T47D (cell line): ENCODE data around the gene TM7SF2.
"Not testable (repeated sequence)": the region's sequence is repeated elsewhere in the genome, so short reads cannot be mapped to it uniquely, and the experiment has no call there.

Experiments
- DNase-seq, 2 experiments: peaks; one replicate each; pipeline versions ENCODE4 v3.0.0 to v3.0.0-alpha.2; 2011 to 2012; ENCODE audit warnings: low read depth in 1 of 2, low spot score in 1 of 2
- JUND ChIP-seq: IDR thresholded peaks from 2 replicates; pipeline ENCODE4 v1.6.1; 2012; ENCODE audit warnings: low read depth
- in situ Hi-C: cut with HindIII; loops from 2 replicates; pipeline ENCODE4 v1.10.0; 2016; ENCODE audit warnings: low sequenced_read_pairs, low pct_unique_long_range_greater_than_20kb

TM7SF2 gene

DNA sequence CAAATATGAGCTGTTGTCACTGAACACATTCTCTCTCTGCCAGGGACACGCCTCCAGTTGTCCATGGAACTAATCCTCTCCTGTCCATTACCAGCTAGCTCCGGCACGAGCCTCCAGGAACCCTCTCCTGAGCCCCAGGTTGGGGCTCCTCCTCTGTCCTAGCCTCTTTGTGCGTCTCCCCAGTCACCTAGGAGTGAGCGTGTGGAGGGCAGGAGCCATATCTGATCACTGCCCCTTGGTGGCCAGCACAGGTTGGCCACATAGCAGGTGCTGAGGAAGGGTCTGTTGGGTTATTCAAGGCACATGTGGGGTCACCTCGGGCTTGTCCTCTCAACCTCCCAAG is 20.2 kb downstream of the TM7SF2 start:
- in situ Hi-C loops: no loop called here
- TF ChIP-seq JUND: no peak
- no peak for DNase-seq

DNA sequence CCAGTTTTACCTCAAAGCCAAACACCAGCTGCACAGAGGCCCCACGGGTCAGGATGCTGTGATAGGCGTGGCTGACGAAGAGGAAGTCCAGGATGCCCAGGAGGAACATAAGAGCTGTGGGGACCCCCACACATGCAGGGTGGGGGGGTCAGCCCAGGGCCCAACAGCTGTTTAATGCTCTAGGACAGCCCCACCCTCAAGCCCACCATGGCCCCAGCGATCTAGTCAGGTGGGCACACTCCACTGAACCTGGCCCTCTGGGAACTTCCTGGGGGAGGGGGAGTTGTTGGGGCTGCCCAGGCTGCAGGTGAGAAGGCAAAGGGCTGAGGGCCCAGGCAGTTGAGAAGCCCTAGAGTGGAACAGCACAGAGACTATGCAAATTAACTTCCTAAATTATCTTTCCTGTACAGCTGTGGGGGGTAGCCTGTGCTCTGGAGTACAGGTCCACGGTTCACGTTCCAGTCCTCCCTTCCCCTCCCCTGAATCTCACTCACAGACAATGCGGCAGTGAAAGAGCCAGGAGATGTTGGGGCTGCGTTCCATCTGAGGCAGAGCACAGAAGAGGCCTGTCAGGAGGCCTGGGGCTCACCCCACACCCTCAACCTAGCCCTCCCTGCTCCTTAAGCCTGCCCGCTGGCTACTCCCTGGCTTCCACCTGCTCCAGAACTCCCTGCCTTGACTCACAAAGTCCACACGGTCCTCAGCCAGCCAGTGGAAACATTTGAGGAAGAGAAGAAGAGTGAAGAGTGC is 20.7 kb downstream of the TM7SF2 start:
- no peak for TF ChIP-seq JUND
- in situ Hi-C loops: no loop called here
- DNase-seq: no peak

DNA sequence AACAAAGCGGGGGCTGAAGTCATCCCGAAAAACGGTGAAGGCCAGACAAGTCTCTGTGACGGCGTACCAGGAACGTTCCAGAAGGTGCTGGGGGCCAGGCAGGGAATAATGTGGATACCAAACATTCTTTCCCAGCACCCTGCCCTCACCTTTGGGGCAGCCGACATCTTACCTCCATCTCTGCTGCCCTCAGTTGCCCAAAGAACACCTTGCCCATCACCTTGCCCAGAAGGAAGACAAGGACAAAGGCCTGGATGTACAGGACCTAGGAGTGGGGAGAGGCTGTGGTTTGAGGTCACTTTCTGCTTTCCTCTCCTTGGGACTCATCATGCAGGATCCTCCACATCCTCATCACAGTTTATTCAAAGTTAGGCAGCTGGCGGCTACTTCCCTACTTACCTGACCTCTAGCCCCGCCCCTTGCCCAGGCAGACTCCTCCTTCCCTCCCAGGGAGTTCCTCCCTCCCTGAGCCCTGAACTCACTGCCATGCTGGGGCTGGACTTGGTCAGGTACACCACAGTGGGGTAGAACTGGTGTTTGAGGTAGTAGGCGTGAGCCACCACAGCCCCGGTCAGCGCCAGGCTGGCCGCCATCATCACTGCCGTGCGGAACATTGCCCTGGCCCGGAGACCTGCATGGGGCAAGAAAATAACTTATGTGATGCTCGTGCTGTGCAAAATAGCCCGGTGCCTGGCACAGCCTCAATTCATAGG is 21.5 kb downstream of the TM7SF2 start:
- peak; percentile 78 to 92 for DNase-seq
- no peak for TF ChIP-seq JUND
- in situ Hi-C loops: no loop called here

DNA sequence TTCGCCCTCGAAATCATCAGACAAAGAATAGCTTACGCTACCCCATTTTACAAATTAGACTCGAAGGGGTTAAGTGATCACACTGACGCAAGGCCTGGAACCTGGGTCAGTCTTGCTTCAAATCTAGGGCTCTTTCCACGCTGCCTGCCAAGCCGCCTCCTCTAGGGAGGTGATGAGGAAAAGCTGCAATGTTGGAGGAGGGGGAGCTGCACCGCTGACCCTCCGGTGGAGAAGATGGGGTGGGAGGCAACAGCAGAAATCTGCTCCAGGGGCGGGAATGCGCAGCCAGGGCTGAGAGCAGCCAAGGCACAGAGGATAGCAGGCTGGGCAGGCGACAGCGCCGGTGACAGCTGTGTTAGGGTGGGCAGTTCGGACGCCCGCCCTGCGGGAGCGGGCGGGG is 22.1 kb downstream of the TM7SF2 start:
- in situ Hi-C loops: no loop called here
- DNase-seq: no peak
- TF ChIP-seq JUND: no peak

DNA sequence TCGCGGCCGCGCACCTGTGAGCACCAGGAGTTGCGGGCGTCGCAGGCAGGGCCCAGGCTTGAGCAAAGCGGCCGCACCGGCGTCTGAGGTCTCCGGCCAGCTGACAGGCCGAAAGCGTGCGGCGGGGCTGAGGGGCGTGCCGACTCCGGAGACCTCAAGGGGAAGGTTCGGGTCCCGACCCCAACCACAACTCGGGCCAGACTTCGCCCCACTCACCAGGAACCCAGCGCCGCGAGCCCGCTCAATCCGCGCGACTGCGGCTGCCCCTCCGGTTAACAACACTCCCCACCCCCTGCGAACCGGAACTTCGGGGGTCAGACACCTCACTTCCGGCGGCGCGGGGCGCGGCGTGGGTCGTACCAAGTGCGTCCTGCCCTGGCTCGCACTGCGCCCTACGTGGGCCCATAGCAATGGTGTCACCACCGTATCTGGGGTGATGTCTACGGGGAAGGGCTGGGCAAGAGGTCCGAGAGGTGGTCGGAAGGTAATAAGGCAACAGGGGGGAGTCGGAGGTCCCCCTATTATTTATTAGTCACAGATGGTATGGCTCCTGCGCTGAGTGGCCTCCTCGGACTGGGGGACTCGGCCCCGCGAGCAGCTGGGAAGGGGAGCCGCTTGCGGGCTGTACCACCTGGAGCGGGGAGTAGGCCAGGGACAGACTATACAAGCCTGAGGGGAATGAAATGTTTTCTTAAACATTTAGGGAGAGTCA is 22.7 kb downstream of the TM7SF2 start, which contains the start of gene SYVN1:
Gene SYVN1, minus strand, starts transcription at position 280 of the 712 bp plus-strand sequence. CDS start 918 bp downstream, outside the sequence.
- DNase-seq: peak; percentile 91 to 96
- in situ Hi-C loops: no loop called here
- no peak for TF ChIP-seq JUND

DNA sequence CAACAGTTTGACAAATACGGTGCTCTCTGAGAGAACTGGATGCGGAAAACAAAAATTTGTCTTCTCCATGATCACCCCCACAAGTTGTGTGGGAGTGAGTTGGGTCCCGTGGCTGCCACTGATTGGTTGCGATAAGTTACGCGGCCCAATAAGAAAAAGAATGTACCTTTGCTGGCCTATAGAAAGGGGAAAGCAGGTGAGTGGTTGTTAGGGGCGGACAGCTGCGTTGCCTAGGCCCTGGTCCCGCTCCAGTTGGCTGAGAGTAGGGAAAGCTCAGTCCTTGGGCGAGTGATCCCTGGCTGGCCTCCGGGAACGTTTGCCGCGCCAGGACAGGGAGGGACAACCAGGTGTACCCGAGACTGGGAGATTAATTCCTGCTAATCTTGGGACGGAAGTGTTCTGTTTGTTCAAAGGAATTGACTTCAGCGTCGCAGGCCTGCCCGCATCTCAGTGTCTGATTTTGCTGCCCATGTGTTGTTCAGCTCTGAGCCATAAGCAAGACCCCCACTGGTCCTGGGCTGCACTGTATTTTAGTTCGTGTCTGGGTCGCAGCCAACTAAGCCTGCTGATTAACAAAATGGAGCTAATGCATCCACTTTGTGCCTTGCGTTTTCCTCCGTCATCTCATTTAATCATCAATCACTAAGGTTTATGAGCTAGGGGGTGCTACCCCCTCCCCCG is 23.4 kb downstream of the TM7SF2 start:
- peak; percentile 99 for DNase-seq
- no peak for TF ChIP-seq JUND

DNA sequence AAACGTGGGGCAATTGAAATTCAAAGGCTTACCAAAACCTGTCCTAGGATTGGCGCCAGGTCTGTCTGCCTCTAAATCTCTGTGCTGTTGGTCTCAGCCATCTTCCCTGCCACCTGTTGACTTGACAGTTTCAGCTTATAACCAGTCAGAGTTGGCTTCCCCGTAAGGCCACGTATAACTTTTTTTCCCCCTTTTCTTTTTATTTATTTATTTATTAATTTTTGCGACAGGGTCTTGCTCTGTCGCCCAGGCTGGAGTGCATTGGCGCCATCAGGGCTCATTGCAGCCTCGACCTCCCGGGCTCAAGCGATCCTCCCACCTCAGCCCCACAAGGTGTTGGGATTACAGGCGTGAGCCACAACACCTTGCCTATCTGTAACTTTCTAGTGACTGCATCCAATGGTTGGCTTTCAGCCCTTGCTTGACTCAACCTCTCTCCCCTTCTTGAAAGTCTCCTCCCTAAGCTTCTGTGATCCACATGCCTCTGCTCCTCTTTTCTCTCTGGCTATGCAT is 24.0 kb downstream of the TM7SF2 start:
- TF ChIP-seq JUND: no peak
- no peak for DNase-seq
- in situ Hi-C loops: no loop called here

More for the DNA sequence above, 23.4 kb downstream of the TM7SF2 start:
- in situ Hi-C loops: no loop called here

DNA sequence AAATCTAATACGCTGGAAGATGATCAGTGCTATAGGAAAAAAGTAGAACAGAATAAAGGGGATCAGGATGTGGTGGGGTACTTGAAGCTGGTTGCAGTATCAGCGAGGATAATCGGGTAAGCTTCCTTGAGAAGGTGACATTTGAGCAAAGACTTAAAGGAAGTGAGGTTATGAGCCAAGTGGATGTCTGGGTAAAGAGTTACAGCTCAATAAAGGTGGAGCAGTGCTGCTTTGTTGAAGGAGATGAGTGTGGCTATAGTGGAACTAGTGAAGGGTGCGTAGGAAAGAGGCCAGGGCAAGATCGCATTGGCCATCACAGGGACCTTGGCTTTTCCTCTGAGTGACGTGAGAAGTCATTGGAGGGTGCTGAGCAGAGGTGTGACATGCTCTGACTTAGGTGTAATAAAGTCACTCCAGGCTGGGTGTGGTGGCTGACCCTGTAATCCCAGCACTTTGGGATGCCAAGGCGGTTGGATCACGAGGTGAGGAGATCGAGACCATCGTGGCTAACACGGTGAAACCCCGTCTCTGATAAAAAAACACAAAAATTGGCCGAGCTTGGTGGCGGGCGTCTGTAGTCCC is 24.9 kb downstream of the TM7SF2 start:
- in situ Hi-C loops: no loop called here
- no peak for TF ChIP-seq JUND
- no peak for DNase-seq

DNA sequence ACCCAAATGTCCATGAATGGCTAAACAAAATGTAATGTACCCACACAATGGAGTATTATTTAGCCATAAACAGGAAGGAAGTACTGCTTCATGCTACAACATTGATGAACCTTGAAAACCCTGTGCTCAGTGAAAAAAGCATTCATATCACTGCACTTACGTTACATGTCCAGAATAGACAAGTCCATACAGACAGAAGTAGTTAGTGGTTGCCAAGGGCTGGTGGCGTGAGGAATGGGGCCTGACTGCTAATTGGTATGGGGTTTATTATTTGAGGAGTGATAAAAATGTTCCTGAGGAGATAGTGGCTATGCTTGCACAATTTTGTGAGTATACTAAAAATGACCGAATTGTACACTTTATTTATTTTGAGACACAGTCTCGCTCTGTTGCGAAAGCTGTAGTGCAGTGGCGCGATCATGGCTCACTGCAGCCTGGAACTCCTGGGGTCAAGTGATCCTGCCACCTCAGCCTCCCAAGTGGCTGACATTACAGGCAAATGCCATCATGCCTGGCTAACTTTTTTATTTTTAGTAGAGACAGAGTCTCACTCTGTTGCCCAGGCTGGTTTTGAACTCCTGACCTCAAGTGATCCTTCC is 30.3 kb downstream of the TM7SF2 start:
- DNase-seq: no peak
- no peak for TF ChIP-seq JUND
- in situ Hi-C loops: no loop called here

DNA sequence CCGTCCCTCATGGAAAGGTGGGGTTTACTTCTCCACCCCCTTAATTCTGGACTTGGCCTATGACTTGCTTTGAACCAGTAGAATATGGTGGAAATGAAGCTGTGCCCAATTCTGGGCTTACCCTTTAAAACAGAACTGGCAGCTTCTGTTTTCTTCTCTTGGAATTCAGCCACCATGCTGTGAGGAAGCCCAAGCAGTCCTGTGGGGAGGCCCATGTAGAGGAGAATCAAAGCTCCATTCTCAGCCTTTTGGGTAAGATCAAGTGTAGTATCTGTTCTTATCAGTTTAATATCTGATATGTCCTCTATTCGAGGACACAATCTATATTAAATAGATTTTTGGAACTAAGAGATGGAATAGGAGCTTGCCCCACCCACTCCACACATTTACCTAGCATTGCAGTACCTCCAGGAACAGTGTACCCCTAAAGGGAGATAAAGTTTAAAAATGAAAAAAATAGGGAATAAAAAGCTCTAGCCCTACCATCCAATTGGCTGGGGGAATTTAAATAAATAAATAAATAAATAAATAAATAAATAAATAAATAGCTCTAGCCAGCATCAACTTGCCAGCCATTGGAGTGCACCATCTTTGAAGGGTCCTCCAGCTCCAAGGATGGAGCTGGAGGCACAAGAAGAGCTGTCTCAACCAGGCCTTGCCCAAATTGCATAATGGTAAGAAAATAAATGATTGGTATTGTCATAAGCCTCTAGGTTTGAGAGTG is 35.8 kb downstream of the TM7SF2 start:
- in situ Hi-C loops: no loop called here
- TF ChIP-seq JUND: no peak
- no peak for DNase-seq

DNA sequence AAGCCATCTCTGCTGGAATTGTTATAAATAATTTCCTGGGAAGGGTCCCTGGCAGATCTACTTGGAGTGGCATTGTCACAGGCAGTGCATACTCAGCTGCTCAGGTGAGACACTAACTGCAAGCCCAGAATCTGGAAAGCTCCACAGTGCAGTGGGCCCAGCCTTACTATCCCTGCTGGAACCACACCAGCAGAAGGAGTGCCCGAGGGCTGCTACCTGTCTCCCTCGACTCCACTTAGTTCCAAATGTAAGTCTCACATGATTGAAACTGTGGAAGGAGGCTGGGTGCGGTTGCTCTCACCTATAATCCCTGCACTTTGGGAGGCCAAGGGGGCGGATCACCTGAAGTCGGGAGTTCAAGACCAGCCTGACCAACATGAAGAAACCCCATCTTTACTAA is 37.0 kb downstream of the TM7SF2 start:
- in situ Hi-C loops: no loop called here
- TF ChIP-seq JUND: no peak
- DNase-seq: no peak

DNA sequence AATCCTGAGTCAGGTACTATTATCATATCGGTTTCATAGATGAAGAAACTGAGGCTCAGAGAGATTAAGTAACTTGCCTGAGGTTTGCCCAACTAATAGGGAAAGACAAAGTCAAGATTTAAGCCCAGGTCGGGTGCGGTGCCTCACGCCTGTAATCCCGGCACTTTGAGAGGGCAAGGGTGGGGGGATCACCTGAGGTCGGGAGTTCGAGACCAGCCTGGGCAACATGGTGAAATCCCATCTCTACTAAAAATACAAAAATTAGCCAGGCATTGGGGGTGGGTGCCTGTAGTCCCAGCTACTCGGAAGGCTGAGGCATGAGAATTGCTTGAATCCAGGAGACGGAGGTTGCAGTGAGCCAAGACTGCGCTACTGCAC is 38.4 kb downstream of the TM7SF2 start:
- in situ Hi-C loops, DNase-seq: not testable (repeated sequence)
